ENCODE data around the gene TNIP3.

The TNIP3 gene

GRCh38 chr4:121140716-121141460 lies 23.2 kb downstream of the TNIP3 start:
- H2AFZ ChIP-seq (ENCODE audit: low read depth, low read length): no peak overlapping the region
- no peak overlapping the region for H3K27ac ChIP-seq (ENCODE audit: low read length)

GRCh38 chr4:121139533-121140222 lies 24.4 kb downstream of the TNIP3 start:
- Histone ChIP-seq H3K4me2 (ENCODE audit: low read length) (no peak overlapping the region), H3K4me1 (ENCODE audit: low read length) (peaks cover 6% of the 10 kb centered on the region)

More at GRCh38 chr4:121140716-121141460, 23.2 kb downstream of the TNIP3 start:
- H3K4me3 ChIP-seq (ENCODE audit: low read length): no peak overlapping the region
- H3K4me2 ChIP-seq (ENCODE audit: low read length): no peak overlapping the region
- no peaks in the 10 kb centered on the region for H4K20me1 ChIP-seq (ENCODE audit: insufficient read depth, low read length)
- H3K9me3 ChIP-seq (ENCODE audit: insufficient read depth, low read length): no peaks in the 10 kb centered on the region
- no peaks in the 10 kb centered on the region for H3K79me2 ChIP-seq (ENCODE audit: low read length)
- peaks cover 6% of the 10 kb centered on the region for H3K4me1 ChIP-seq (ENCODE audit: low read length)
- no peaks in the 10 kb centered on the region for H3K36me3 ChIP-seq (replicated peaks; ENCODE audit: low read depth, low read length)
- no peak overlapping the region for H3K9ac ChIP-seq (ENCODE audit: low read length)
- H3K27me3 ChIP-seq (ENCODE audit: low read depth, low read length): no peaks in the 10 kb centered on the region
- TF ChIP-seq EZH2phosphoT487 (IDR thresholded peaks at IDR 0.05; ENCODE audit: low read depth) (no peak), CTCF (IDR thresholded peaks at IDR 0.05; ENCODE audit: low read depth, low read length) (no peak)

GRCh38 chr4:121138039-121138825 lies 25.9 kb downstream of the TNIP3 start:
- Histone ChIP-seq H3K4me3 (ENCODE audit: low read length) (no peak overlapping the region), H3K79me2 (ENCODE audit: low read length) (no peaks in the 10 kb centered on the region), H3K4me2 (ENCODE audit: low read length) (no peak overlapping the region), H3K9ac (ENCODE audit: low read length) (no peak overlapping the region), H3K36me3 (replicated peaks; ENCODE audit: low read depth, low read length) (no peaks in the 10 kb centered on the region), H3K27me3 (ENCODE audit: low read depth, low read length) (no peaks in the 10 kb centered on the region), H4K20me1 (ENCODE audit: insufficient read depth, low read length) (no peaks in the 10 kb centered on the region), H3K4me1 (ENCODE audit: low read length) (peaks cover 6% of the 10 kb centered on the region), H3K9me3 (ENCODE audit: insufficient read depth, low read length) (no peaks in the 10 kb centered on the region), H2AFZ (ENCODE audit: low read depth, low read length) (no peak overlapping the region), H3K27ac (ENCODE audit: low read length) (no peak overlapping the region)
- TF ChIP-seq EZH2phosphoT487 (IDR thresholded peaks at IDR 0.05; ENCODE audit: low read depth) (no peak), CTCF (IDR thresholded peaks at IDR 0.05; ENCODE audit: low read depth, low read length) (no peak)

More at GRCh38 chr4:121139533-121140222, 24.4 kb downstream of the TNIP3 start:
- H3K27ac ChIP-seq (ENCODE audit: low read length): no peak overlapping the region
- H3K27me3 ChIP-seq (ENCODE audit: low read depth, low read length): no peaks in the 10 kb centered on the region
- TF ChIP-seq CTCF (IDR thresholded peaks at IDR 0.05; ENCODE audit: low read depth, low read length): no peak
- no peak for TF ChIP-seq EZH2phosphoT487 (IDR thresholded peaks at IDR 0.05; ENCODE audit: low read depth)
- H3K79me2 ChIP-seq (ENCODE audit: low read length): no peaks in the 10 kb centered on the region
- H2AFZ ChIP-seq (ENCODE audit: low read depth, low read length): no peak overlapping the region
- no peaks in the 10 kb centered on the region for H4K20me1 ChIP-seq (ENCODE audit: insufficient read depth, low read length)
- no peak overlapping the region for H3K9ac ChIP-seq (ENCODE audit: low read length)
- H3K36me3 ChIP-seq (replicated peaks; ENCODE audit: low read depth, low read length): no peaks in the 10 kb centered on the region
- no peaks in the 10 kb centered on the region for H3K9me3 ChIP-seq (ENCODE audit: insufficient read depth, low read length)
- H3K4me3 ChIP-seq (ENCODE audit: low read length): no peak overlapping the region

- Histone ChIP-seq H2AFZ (ENCODE audit: low read depth, low read length) (no peak overlapping the region), H3K4me2 (ENCODE audit: low read length) (no peak overlapping the region), H3K9me3 (ENCODE audit: insufficient read depth, low read length) (no peaks in the 10 kb centered on the region), H3K4me1 (ENCODE audit: low read length) (no peaks in the 10 kb centered on the region), H3K4me3 (ENCODE audit: low read length) (no peak overlapping the region), H3K9ac (ENCODE audit: low read length) (no peak overlapping the region), H3K36me3 (replicated peaks; ENCODE audit: low read depth, low read length) (no peaks in the 10 kb centered on the region), H4K20me1 (ENCODE audit: insufficient read depth, low read length) (no peaks in the 10 kb centered on the region), H3K79me2 (ENCODE audit: low read length) (no peaks in the 10 kb centered on the region), H3K27ac (ENCODE audit: low read length) (no peak overlapping the region), H3K27me3 (ENCODE audit: low read depth, low read length) (no peaks in the 10 kb centered on the region)
- TF ChIP-seq CTCF (IDR thresholded peaks at IDR 0.05; ENCODE audit: low read depth, low read length) (no peak), EZH2phosphoT487 (IDR thresholded peaks at IDR 0.05; ENCODE audit: low read depth) (no peak)
Observed at GRCh38 chr4:121130326-121130660, 33.8 kb downstream of the TNIP3 start.

Data from OCI-LY3 (cell line).